Breast epithelium (tissue), 3 donors: ENCODE results near the gene TGFBI.

Experiments used
- POLR2AphosphoS5 ChIP-seq, 3 donors: sonication (generic); formaldehyde crosslinking; IDR thresholded peaks; one replicate each; pipeline ENCODE4 v1.6.1; 2017; ENCODE audit warnings: antibody characterized with exemption in 3 of 3
- TF ChIP-seq, protein P1 (sequence below), 3 donors: fragments of 450-650 bp; IDR thresholded peaks; one replicate each; pipeline ENCODE4 v1.5.1; 2016 to 2017; ENCODE audit warnings: antibody characterized with exemption in 3 of 3, mild to moderate bottlenecking in 3 of 3, moderate library complexity in 3 of 3

DNA sequence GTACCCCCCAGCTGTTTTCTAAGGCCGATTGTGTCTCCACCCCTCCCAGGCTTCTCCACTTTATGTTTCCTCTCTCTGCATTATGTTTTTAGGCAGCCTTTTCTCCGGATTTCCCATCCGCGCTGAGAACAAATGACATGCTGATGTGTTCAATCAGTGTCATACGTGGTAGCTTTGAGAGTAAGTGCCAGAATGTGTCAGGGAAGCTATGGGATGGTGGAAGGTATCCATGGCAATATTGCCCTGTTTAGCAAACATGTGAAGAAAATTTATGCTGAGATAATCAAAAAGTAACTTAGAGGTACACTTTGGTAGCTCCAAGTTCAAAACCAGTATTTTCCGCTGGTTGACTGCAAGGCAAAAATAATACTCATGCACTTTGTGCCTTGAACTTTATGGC, 37.4 kb upstream of the TGFBI start:
- TF ChIP-seq, protein P1, sequence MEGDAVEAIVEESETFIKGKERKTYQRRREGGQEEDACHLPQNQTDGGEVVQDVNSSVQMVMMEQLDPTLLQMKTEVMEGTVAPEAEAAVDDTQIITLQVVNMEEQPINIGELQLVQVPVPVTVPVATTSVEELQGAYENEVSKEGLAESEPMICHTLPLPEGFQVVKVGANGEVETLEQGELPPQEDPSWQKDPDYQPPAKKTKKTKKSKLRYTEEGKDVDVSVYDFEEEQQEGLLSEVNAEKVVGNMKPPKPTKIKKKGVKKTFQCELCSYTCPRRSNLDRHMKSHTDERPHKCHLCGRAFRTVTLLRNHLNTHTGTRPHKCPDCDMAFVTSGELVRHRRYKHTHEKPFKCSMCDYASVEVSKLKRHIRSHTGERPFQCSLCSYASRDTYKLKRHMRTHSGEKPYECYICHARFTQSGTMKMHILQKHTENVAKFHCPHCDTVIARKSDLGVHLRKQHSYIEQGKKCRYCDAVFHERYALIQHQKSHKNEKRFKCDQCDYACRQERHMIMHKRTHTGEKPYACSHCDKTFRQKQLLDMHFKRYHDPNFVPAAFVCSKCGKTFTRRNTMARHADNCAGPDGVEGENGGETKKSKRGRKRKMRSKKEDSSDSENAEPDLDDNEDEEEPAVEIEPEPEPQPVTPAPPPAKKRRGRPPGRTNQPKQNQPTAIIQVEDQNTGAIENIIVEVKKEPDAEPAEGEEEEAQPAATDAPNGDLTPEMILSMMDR (IDR thresholded peaks at IDR 0.05) = no peak
- TF ChIP-seq POLR2AphosphoS5 (IDR thresholded peaks at IDR 0.05) = no peak
